SW480 (cell line): ENCODE measurements around the gene RPL38.
A peak's percentile ranks its signal among the peaks of the same experiment; 100 is the strongest.

Experiments
- DNase-seq: peaks from one replicate; pipeline ENCODE4 v3.0.0-alpha.2; 2016; ENCODE audit warnings: low spot score

Gene RPL38

GRCh38 chr17:74203439-74204240, at the start of gene RPL38:
Gene RPL38 (plus strand): TSS chr17:74203678. CDS start chr17:74203956, 278 bp downstream.
- DNase-seq: peak; percentile 96

GRCh38 chr17:74153821-74154430, 49.6 kb upstream of the RPL38 start:
- no peak for DNase-seq

GRCh38 chr17:74156878-74157277, 46.6 kb upstream of the RPL38 start:
- DNase-seq: no peak

GRCh38 chr17:74157366-74157765, 46.1 kb upstream of the RPL38 start:
- DNase-seq: no peak

GRCh38 chr17:74158761-74159160, 44.7 kb upstream of the RPL38 start:
- no peak for DNase-seq

GRCh38 chr17:74159226-74159840, 44.1 kb upstream of the RPL38 start:
- no peak for DNase-seq

- no peak for DNase-seq
These were observed 42.6 kb upstream of the RPL38 start for GRCh38 chr17:74160656-74161502.

- DNase-seq: no peak
These were observed 42.0 kb upstream of the RPL38 start for GRCh38 chr17:74161503-74161875.

- no peak for DNase-seq
These were observed 40.1 kb upstream of the RPL38 start for GRCh38 chr17:74163271-74163821.

GRCh38 chr17:74163836-74164235, 39.6 kb upstream of the RPL38 start:
- DNase-seq: no peak

- DNase-seq: no peak
These were observed 38.9 kb upstream of the RPL38 start for GRCh38 chr17:74164446-74165045.

GRCh38 chr17:74165797-74166365, 37.6 kb upstream of the RPL38 start:
- DNase-seq: no peak

GRCh38 chr17:74170924-74171323, 32.6 kb upstream of the RPL38 start:
- DNase-seq: no peak

GRCh38 chr17:74172700-74173099, 30.8 kb upstream of the RPL38 start:
- DNase-seq: no peak

GRCh38 chr17:74176546-74177001, 26.9 kb upstream of the RPL38 start:
- DNase-seq: peak; percentile 69

GRCh38 chr17:74177018-74177450, 26.4 kb upstream of the RPL38 start:
- DNase-seq: peak; percentile 46

GRCh38 chr17:74179576-74179975, 23.9 kb upstream of the RPL38 start:
- DNase-seq: no peak

GRCh38 chr17:74180336-74180735, 23.1 kb upstream of the RPL38 start:
- DNase-seq: no peak

- DNase-seq: no peak
These were observed 22.1 kb upstream of the RPL38 start for GRCh38 chr17:74181341-74181740.

GRCh38 chr17:74182041-74182723, 21.3 kb upstream of the RPL38 start:
- DNase-seq: no peak
